GM08714 (cell line): Measurements from ENCODE around the gene NCOA1.

Experiments used
- H3K4me3 ChIP-seq: fragments of 200-500 bp; sonication (Bioruptor generic); 2 replicates; pipeline ENCODE4 v1.5.1; 2014; ENCODE audit warnings: mild to moderate bottlenecking, low read length, inconsistent platforms
- ZNF274 ChIP-seq: IDR thresholded peaks from 2 replicates; pipeline ENCODE4 v1.6.1; 2012; ENCODE audit warnings: mild to moderate bottlenecking, low read depth, low read length

The NCOA1 gene

DNA sequence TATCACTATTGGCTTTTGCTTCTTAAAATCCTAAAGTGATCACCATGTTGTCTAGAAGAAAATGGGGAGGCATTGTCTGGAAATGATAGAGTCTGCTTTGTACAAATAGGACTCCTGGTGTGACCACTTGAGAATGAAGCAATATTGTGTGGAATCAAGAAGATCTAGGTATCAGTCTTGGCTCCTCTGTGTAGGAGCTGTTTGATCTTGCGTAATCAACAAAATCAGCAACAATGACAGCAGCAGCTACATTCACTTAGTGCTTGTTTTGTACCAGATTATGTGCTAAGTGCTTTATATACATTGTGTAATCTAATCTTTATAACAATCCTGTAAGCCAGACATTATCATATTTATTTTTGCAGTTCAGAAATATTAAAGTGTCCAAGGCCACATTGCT is 17.8 kb downstream of the NCOA1 start:
- no peak for TF ChIP-seq ZNF274
- H3K4me3 ChIP-seq = no peak overlapping the region

DNA sequence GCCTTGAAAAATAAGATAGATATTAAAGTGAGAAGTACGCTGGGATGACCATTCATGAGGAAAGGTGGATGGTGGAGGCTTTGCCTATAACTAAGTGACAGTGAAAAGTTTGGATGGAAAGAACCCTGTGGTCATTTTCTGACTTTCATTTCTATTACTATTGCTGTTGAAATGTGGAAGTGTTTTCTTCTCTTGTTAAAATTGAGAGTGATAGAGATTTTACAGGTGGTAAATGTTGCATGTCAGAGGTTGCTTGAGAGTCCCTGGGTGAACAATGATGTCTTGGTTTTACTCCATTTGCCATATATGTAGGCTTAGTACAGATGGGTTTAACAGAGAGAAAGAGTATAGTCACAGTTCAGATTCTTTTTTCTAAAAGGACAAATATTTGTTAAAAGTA is 18.4 kb downstream of the NCOA1 start:
- no peak overlapping the region for H3K4me3 ChIP-seq
- no peak for TF ChIP-seq ZNF274

DNA sequence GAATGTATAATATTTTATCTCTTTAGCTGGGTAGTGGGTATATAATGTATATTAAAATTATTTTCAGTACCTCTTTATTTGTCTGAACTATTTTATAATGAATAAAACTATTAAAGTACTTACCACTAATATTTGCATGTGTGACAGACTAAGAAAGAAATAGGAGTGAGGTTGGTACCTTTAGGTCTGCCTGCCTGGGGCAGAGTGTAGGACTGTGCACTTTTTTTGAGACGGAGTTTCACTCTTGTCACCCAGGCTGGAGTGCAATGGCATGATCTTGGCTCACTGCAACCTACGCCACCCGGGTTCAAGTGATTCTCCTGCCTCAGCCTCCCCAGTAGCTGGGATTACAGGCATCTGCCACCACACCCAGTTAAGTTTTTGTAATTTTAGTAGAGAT is 18.8 kb downstream of the NCOA1 start:
- no peak for TF ChIP-seq ZNF274
- no peak overlapping the region; the same call in 1 of the 2 replicates for H3K4me3 ChIP-seq

DNA sequence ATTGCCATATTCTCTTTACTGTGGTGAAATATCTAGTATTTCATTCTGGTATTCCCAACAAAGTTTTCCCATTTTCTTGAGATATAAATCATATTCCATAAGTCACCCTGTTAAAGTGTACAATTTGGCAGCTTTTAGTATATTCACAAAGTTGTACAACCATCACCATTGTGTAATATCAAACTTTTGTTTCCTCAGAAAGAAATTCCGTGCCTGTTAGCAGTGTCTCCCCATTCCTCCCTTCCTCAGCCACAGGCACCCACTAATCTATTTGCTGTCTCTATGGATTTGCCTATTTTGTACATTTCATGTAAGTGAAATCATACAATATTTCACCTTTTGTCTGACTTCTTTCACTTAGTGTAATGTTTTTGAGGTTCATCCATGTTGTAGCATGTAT is 19.7 kb downstream of the NCOA1 start:
- no peak overlapping the region for H3K4me3 ChIP-seq
- TF ChIP-seq ZNF274 = no peak

DNA sequence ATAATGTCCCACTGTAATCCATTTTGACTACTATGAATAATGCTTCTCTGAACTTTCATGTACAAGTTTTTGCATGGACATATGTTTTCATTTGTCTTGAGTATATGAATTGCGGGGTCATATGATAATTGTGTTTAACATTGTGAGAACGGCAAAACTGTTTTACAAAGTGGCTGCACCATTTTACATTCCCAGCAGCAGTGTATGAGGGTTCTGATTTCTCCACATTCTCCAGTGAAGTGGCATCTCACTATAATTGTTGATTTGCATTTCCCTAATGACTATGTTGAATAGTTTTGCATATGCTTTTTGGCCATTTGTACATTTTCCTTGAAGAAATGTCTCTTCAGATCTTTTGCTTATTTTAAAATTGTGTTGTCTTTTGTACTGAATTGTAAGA is 20.1 kb downstream of the NCOA1 start:
- H3K4me3 ChIP-seq = no peak overlapping the region
- no peak for TF ChIP-seq ZNF274

DNA sequence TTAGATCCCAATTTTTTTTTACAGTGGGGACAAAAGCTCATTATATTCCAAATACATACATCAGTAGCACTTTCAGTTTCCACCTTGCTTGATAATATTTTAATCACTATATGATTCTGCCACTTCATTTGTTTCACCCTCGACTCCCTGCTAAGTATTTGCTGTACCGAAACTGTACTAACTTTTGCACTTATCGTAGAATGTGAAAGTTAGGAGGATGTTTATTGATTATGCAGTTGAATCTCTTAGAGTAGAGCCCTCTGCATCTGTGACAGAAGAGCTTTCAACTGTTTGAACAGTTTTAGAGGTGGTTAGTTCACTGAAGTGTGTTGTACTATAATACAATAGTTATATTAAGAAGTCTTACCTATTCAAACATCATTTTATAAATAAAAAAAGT is 20.8 kb downstream of the NCOA1 start:
- no peak for TF ChIP-seq ZNF274
- no peak overlapping the region for H3K4me3 ChIP-seq

DNA sequence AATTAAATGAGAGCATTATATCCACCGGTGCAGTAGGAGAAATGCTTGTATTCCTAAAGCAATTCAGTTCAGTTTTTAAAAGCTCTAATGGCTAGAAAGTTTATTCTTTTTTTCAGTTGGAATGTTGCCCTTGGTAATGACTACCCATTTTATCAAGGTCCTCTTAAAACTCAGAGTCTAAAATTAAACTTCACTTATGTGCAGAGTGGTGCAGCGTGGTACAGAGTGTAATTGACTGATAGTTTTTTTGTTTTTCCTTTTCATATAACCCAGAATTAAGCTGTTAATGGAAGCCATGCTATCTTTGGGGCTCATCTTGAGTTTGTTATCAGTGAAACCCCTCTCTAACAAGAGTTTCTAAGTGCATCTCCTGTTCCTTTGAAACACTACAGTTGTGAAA is 21.4 kb downstream of the NCOA1 start:
- peak overlapping the region; percentile 26 for H3K4me3 ChIP-seq
- no peak for TF ChIP-seq ZNF274

DNA sequence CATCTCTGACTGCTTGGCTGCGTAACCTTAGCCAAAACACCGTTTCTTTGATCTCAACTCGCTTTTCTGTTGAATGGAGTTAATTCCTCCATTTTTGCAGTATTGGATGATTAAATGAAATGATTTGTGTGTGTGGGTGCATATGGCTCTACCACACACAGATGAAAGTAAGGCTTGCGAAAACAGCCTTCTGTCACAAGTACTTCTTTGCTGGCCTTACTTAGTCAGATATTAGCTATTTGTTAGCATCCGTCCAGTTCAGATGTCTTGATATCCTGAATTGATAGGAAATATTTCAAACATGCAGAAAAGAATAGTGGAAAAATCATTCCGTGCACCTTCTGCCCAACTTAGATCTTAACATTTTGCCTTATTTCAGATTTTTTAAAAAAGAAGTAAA is 21.8 kb downstream of the NCOA1 start:
- no peak for TF ChIP-seq ZNF274
- H3K4me3 ChIP-seq = peak overlapping the region; percentile 26

DNA sequence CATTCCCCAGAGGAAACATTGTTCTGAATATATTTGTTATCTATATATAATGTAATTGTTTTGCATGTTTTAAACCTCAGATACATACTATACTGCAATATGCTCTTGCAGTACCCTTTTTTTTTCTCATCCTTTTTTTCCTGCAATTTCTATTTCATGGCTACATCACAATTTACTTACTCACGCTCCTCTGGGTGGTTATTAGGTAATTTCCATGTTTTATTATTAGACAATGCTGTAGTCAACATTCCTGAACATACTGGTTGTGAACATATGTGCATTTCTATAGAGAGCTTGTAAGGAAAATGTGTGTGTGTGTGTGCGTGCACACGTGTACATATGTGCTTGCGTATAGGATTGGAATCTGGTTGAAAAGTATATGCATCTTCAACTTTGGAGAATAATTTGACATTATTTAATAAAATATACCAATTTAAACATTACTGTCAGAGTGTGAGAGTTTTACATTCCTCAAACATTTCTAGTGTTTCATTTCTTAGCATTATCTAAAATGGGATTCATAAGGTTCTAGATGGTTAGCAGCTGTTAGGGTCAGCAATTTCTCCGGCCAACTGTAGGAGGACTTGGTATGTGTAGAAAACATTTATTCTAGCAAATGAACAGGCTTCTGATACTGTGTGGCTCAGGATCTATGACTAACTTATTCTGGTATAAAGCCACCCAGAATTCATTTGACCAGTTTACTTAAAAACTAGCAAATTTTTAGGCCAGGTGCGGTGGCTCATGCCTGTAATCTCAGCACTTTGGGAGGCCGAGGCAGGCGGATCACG is 22.4 kb downstream of the NCOA1 start:
- no peak for TF ChIP-seq ZNF274

DNA sequence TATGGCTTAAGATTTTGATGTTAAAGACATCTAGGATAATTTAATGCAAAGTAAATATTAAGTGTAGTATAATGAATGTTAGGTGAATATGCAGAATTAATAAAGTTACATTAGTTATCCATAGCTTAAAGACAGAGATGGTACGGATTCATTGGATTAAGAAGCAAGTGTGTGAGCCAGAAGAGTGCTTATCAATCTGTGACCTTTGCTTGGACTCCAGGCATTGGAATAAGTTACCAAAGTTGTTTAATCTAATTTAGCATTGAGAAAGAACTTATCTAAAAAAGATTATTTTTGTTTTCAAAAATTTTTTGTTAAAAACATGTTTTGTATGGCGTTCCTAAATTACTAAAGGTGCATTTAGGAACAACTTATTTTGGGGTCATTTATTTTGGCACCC is 23.8 kb downstream of the NCOA1 start:
- no peak for TF ChIP-seq ZNF274
- H3K4me3 ChIP-seq = no peak overlapping the region

More for the DNA sequence above, 22.4 kb downstream of the NCOA1 start:
- no peak overlapping the region for H3K4me3 ChIP-seq

DNA sequence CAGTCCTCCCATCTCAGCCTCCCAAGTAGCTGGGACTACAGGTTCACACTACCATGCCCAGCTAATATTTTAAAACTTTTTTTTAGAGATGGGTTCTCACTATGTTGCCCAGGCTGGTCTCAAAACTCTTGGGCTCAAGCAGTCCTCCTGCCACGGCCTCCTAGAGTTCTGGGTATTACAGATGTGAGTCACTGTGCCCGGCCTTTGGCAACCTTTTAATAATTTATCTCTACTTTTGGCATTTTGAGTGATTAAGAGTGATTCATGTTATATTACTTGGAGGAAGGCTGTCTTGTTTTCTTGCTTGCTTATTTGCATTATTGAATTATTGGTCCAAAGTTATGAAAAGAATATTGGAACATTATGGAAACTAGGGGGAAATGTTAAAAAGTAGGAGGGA is 24.3 kb downstream of the NCOA1 start:
- no peak for TF ChIP-seq ZNF274
- H3K4me3 ChIP-seq = no peak overlapping the region

DNA sequence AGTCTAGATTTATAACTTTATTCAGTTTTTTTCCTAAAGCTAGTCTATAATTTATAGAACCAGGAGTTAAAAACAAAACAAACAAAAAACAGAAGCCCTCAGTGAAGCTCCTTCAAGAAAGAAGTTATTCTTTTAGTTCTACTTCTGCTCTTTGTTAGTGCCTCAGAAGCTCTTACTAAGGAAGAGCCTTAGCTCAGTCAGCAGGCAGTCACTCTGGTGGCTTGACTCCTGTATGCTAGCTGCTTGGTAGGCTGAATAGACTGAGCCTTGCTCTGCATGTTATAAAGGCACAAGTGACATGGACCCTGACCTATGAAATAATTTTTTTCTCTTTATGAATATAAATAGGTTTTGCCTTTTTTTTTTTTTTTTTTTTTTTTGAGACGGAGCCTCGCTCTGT is 24.8 kb downstream of the NCOA1 start:
- H3K4me3 ChIP-seq = no peak overlapping the region
- no peak for TF ChIP-seq ZNF274

DNA sequence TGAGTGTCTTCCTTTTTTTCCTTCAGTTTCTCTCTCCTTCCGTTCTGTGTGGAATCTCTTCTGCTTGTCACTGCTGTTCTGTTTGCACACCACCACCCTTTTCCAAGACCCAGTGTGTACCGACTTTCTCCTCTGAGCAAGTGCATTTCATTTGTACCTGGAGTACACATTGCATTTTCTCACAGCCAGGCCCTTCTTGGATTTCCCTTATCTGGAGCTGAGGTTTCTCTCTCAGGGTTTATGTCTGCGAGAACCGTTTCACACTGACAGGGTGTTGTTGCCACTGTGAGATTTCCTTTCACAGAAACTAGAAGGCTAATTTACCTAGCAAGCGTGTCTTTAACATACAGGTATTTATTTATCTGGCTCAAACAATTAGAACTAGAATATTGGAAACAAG is 26.2 kb downstream of the NCOA1 start:
- no peak overlapping the region for H3K4me3 ChIP-seq
- TF ChIP-seq ZNF274 = no peak

DNA sequence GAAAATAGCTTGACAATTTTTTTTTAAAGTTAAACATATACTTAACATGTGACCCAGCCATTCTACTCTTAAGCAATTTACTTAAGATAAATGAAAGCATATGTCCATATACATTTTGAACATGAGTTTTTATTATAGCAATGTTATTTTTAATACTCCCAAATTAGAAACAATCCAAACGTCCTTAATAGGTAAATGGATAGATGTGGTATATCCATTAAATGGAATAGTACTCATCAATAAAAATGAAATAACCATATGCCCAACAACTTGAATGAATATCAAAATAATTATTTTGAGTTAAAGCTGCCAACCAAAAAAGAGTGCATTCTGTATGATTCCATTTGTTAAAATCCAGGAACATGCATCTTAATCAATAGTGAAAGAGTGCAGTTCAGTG is 29.1 kb downstream of the NCOA1 start:
- H3K4me3 ChIP-seq = no peak overlapping the region
- no peak for TF ChIP-seq ZNF274

DNA sequence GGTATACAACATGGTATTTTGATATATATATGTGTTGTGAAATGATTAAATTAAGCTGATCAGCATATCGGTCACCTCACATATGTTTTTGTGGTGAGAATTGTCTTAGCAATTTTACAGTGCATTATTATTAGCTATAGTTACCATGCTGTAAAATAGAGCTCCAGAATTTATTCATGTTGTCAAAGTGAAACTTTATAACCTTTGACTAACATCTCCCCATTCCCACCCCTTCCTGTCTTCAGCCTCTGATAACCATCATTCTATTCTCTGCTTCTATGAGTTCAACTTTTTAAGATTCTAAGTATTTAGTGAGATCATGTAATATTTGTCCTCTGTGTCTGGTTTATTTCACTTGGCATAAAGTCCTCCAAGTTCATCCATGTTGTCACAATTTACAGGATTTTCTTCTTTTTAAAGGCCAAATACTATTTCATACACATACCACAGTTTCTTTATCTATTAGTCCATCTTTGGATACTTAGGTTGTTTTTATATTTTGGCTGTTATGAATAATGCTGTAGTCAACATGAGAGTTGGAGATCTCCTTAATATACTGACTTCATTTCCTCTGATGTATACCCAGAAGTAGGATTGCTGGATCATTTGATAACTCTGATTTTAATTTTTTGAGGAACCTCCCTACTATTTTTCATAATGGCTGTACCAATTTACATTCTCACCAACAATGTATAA is 30.3 kb downstream of the NCOA1 start:
- no peak overlapping the region for H3K4me3 ChIP-seq
- TF ChIP-seq ZNF274 = no peak
